ENCODE measurements around the gene TMEM135.
"Not testable (repeated sequence)": the region's sequence is repeated elsewhere in the genome, so short reads cannot be mapped to it uniquely, and the experiment has no call there.

The TMEM135 gene

DNA sequence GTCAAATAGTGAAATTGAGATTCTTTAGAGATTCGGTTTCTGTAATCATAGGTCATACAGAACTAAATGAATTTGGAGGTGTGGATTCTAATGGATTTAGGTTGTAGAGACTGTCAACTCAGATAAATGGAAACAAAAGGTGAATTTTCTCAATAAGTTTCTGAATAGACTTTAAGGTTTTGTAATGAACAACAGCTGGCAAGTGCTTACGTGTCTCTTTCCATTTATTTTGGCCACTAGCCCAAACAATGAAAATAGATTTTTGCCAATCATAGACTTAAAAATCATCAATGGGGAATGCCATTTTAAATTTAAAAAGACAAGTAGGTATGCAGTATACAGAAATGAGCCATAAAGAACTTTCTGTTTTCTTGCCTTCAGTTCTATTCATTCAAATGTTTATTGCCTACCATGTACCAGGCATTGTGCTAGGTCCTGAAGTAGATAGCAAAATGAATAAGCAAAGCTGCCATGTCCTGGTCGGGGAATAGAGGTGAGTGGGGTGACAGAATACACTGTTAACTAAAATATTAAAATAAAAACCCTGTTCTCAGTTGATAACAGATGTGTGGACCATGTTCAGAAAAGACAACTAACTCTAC lies 16.9 kb upstream of the TMEM135 start:
- DNase-seq, result no peak

DNA sequence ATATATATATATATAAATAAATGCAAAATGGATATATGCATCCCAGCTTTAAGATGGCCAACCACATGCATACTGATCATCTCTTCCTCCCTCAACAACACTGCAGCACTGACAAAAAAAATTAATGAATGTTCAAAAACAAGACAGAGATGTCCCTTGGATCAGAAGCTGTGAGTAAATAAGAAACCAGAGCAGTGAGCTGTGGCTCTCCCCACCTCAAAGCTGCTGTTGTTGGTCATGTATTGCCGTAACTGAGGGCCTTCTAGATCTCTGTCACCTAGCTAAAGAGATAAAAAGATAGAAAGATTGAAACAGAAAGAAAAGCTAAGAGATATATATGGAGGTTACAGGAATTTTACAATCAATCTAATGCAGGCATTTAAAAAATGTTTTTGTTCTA lies 15.5 kb upstream of the TMEM135 start:
- DNase-seq, result no peak

GRCh38 chr11:87022738-87023137 lies 15.0 kb upstream of the TMEM135 start:
- DNase-seq, result no peak

- not testable (repeated sequence) for DNase-seq
Observed at GRCh38 chr11:87026415-87026814, 11.3 kb upstream of the TMEM135 start.

DNA sequence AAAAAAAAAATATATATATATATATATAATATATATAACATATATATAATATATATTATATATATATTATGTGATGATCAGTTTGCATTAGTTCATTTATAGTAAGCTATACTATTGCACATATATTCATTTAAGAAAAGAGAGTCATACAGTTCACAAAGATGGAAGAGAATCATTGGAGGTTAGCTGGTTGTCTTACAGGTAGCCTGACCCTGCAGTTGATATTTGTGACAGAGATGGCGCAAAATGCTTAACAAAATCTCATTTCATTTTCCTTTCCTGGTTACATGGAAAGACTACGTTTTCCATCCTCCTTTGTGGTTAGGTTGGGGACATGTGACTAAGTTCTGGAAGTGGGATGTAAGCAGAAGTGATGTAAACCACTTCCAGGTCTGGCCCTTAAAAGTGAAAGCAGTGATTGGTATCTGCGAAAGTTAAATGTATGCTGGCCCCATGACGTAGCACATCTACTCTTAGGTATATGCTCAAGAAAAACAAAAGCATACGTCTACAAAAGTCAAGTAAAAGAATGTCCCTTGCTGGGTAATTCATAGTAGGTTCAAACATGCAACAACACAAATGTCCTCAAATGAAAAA lies 7.2 kb upstream of the TMEM135 start:
- DNase-seq, result no peak

GRCh38 chr11:87031433-87032170 lies 6.1 kb upstream of the TMEM135 start:
- peak; percentile 59 for DNase-seq

- no peak for DNase-seq
Observed at GRCh38 chr11:87033561-87033960, 4.2 kb upstream of the TMEM135 start.

DNA sequence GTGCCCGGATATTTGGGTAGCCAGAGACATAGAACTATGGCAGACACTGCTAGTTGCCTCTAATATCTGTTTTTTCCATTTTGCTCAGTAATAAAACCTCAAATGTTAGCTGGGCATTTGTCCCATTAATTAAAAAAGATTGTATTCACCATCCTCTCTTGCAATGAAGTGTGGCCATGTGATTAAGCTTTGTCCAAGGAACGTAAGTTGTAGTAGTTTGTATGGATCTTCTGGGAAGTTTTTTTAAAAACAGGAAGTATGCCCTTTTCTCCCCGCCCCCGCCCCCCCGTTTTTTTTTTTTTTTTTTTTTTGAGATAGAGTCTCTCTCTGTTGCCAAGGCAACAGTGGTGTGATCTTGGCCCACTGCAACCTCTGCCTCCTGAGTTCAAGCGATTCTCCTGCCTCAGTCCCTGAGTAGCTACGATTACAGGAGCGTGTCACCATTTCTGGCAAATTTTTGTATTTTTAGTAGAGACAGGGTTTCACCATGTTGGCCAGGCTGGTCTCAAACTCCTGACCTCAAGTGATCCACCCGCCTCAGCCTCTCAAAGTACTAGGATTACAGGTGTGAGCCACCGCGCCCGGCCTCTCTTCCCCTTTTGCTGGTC lies 1.7 kb upstream of the TMEM135 start:
- no peak for DNase-seq

- DNase-seq, result no peak
Observed at GRCh38 chr11:87036756-87037449, 831 bp upstream of the TMEM135 start.

DNA sequence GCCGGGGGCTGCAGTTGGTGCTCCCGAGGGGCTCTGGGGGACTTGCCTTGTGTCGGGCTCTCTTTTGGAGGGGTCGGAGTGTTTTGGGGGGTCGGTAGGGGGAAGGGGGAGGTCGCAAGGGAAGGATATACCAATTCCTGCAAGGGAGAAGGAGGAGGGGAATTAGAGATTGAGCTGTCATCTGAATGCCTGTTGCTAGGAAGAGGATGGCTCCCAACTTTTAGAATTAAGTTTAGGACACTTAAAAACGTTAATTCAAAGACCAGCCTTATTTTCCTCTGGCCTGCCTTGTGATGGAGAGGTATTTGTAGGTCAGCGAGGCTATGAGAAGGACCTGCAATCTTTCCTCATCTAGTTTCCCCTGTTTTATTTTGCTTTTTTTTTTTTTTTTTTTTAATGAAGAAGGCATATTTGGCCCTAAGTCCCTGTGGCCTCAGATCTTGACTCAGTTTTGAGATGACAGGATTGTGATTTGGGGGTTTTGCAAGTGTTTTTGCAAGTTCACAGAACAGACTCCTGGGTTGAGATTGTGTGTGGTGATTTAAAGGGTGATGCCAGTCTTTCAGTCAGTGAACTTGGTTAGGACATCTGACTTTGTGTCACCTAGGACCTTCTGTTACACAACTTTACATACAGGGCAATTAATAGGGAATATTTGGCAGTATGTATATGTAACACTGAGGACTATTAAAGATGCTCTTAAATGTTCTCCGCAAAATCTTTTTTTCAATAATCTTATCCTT lies 672 bp downstream of the TMEM135 start:
- DNase-seq, result peak; percentile 45

- DNase-seq, result no peak
Observed at GRCh38 chr11:87039371-87039770, 1.6 kb downstream of the TMEM135 start.

GRCh38 chr11:87043894-87044293 lies 6.2 kb downstream of the TMEM135 start:
- no peak for DNase-seq

- DNase-seq, result no peak
Observed at GRCh38 chr11:87046824-87047223, 9.1 kb downstream of the TMEM135 start.

GRCh38 chr11:87056091-87056490 lies 18.4 kb downstream of the TMEM135 start:
- no peak for DNase-seq

GRCh38 chr11:87057749-87058148 lies 20.0 kb downstream of the TMEM135 start:
- DNase-seq, result no peak

DNA sequence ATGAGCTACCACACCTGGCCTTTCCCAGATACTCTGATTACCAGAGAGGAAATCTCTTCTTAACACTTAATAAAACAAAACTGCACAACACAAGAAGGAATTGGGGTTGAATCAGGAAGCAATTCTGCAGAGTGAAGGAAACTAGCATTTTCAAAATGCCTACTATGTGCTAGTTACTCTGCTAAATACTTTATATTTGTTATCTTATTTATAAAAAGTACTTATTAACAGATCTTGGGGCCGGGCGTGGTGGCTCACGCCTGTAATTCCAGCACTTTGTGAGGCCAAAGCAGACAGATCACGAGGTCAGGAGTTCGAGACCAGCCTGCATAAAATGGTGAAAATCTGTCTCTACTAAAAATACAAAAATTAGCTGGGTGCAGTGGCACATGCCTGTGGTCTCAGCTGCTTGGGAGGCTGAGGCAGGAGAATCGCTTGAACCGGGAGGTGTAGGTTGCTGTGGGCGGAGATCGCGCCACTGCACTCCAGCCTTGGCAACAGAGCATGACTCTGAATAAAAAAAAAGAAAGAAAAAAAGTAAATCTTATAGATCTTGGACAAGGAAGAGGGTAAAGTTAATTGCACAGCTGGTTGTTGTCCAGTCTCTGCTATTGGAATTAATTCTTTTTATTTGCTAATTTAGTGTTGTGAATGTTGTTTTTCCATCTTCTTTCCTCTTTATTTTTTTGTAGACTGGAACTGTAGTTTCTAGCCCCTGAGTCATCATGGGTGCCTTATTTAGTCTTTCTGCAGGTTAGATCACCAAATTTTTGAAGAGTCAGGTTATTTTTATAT lies 22.1 kb downstream of the TMEM135 start:
- no peak for DNase-seq

DNA sequence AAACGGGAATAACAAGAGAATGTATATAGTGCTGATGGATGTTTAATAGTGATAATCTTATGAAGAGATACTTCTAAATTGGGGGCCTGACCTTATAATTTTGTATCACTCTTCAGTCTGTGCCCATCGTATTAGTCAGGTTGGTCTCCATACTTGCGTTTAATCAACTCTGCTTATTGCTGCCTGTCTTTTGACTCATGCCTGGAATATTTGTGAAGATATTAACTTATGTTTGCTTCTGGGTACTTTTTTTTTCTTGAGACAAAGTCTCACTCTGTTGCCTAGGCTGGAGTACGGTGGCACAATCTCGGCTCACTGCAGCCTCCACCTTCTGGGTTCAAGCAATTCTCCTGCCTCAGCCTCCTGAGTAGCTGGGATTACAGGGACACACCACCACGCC lies 24.0 kb downstream of the TMEM135 start:
- no peak for DNase-seq

DNA sequence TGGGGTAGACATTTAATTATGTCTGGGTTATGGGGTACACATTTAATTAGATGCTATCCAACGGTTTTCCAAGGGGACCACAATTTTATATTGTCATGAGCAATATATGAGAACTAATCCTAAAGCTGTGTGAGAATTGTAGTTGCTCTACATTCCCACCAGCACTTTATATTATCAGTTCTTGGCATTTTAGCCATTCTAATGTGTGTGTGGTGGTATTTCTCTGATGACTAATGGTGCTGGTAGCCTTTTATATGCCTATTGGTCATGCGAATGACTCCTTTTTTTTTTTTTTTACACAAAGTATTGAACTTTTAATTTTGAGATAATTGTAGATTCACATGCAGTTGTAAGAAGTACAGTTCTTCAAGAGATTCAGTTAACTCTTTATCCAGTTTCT lies 26.2 kb downstream of the TMEM135 start:
- DNase-seq, result no peak

GRCh38 chr11:87072787-87073186 lies 35.1 kb downstream of the TMEM135 start:
- DNase-seq, result no peak

GRCh38 chr11:87076260-87076783 lies 38.6 kb downstream of the TMEM135 start:
- DNase-seq, result no peak

- no peak for DNase-seq
Observed at GRCh38 chr11:87076874-87077429, 39.2 kb downstream of the TMEM135 start.

Data from NCI-H69 (cell line).